PC-3 (cell line): ENCODE results near the gene MYEOV.

ENCODE experiments used
- CTCF ChIP-seq: fragments of 300-600 bp; sonication (generic); conservative IDR thresholded peaks from 2 replicates; pipeline ENCODE4 v1.5.1; 2017; ENCODE audit warnings: antibody characterized with exemption, low read depth, mild to moderate bottlenecking, low read length
- EZH2phosphoT487 ChIP-seq: fragments of 300-600 bp; sonication (generic); IDR thresholded peaks from 2 replicates; pipeline ENCODE4 v1.6.1; 2018; ENCODE audit warnings: mild to moderate bottlenecking, antibody characterized with exemption, low read length, borderline replicate concordance

- no peak for TF ChIP-seq CTCF
- no peak for TF ChIP-seq EZH2phosphoT487
These were observed 13.5 kb upstream of the MYEOV start for GRCh38 chr11:69280451-69280850.
